Panc1 (cell line): ENCODE data around the gene CNPY3. TPM values are rescaled to one million over a fixed set of nuclear protein-coding genes. Genes with fewer than 3 reads are reported as not detected.

Experiments
- ATAC-seq: fragments of 200-7000 bp; cut with Tn5 transposase; 2 replicates; pipeline ENCODE4 v1.9.1; 2020; ENCODE audit warnings: mild to moderate bottlenecking, moderate library complexity
- BruUV-seq: library from RNA; stranded (reverse); fragments of 400-500 nt; replicated peaks from 2 replicates; lab custom pipeline; 2021; lab: Mats Ljungman, UMichigan
- CTCF ChIA-PET: fragments of 300-600 bp; sonication (Branson Sonifier 250); formaldehyde crosslinking; loops from one replicate; lab custom pipeline; 2022; ENCODE audit warnings: antibody characterized with exemption; lab: Charles Lee
- POLR2A ChIA-PET: fragments of 300-600 bp; sonication (Branson Sonifier 250); formaldehyde crosslinking; loops from one replicate; lab custom pipeline; 2022; ENCODE audit warnings: antibody characterized with exemption; lab: Charles Lee
- DNase-seq: peaks from one replicate; pipeline ENCODE4 v3.0.0-alpha.2; 2010; ENCODE audit warnings: low read depth, low spot score
- H3K27ac ChIP-seq: 2 replicates; pipeline ENCODE4 v1.5.1; 2011; ENCODE audit warnings: mild to moderate bottlenecking, low read length, inconsistent platforms
- H3K27me3 ChIP-seq: fragments of 200-500 bp; sonication (Bioruptor generic); 2 replicates; pipeline ENCODE4 v1.6.0; 2014; ENCODE audit warnings: low read length, inconsistent platforms; ENCODE audit not compliant: control insufficient read depth, insufficient read depth
- H3K36me3 ChIP-seq: fragments of 200-500 bp; sonication (Bioruptor generic); 2 replicates; pipeline ENCODE4 v1.5.1; 2014; ENCODE audit warnings: inconsistent platforms, mild to moderate bottlenecking, low read length, moderate library complexity; ENCODE audit not compliant: control insufficient read depth, insufficient read depth
- H3K4me1 ChIP-seq: 2 replicates; pipeline ENCODE4 v1.5.1; 2011; ENCODE audit warnings: inconsistent platforms, mild to moderate bottlenecking, low read length, moderate library complexity; ENCODE audit not compliant: control insufficient read depth, insufficient read depth
- H3K4me3 ChIP-seq, 2 experiments: 2 replicates each; pipeline ENCODE4 v1.5.1; 2011 to 2012; ENCODE audit warnings: low read depth in 2 of 2, low read length in 2 of 2, mild to moderate bottlenecking in 2 of 2, inconsistent platforms in 1 of 2, moderate library complexity in 1 of 2
- H3K9me3 ChIP-seq: fragments of 200-500 bp; sonication (Bioruptor generic); 2 replicates; pipeline ENCODE4 v1.5.1; 2014; ENCODE audit warnings: low read depth, mild to moderate bottlenecking, inconsistent platforms, low read length, moderate library complexity; ENCODE audit not compliant: control insufficient read depth, insufficient read depth
- POLR2AphosphoS5 ChIP-seq: IDR thresholded peaks from 2 replicates; pipeline ENCODE4 v1.6.1; 2012; ENCODE audit warnings: mild to moderate bottlenecking, low read depth, low read length, moderate library complexity
- SIN3A ChIP-seq: IDR thresholded peaks from 2 replicates; pipeline ENCODE4 v1.6.1; 2012; ENCODE audit warnings: low read depth, mild to moderate bottlenecking, low read length, moderate library complexity, borderline replicate concordance; ENCODE audit not compliant: insufficient read depth
- TCF7L2 ChIP-seq: IDR thresholded peaks from 2 replicates; pipeline ENCODE4 v1.6.1; 2011; ENCODE audit warnings: mild to moderate bottlenecking, low read depth, low read length, inconsistent platforms
- in situ Hi-C: cut with HindIII; loops from 2 replicates; pipeline ENCODE4 v1.10.0; 2016; ENCODE audit warnings: low sequenced_read_pairs, low pct_unique_long_range_greater_than_20kb
- intact Hi-C: fragments of 100-400 bp; cut with micrococcal nuclease; formaldehyde crosslinking; loops from one replicate; pipeline ENCODE4 v1.10.0; 2022; ENCODE audit not compliant: unreplicated experiment
- total RNA-seq: library from RNA; stranded (reverse); gene quantifications from one replicate; pipeline ENCODE4 v1.2.1, GENCODE V29; 2021; ENCODE audit not compliant: unreplicated experiment
- TF ChIP-seq, protein P1 (sequence below), 2 experiments: IDR thresholded peaks; 2 replicates each; pipeline ENCODE4 v1.6.1; 2011 to 2012; ENCODE audit warnings: low read depth in 2 of 2, control low read depth in 1 of 2, low read length in 1 of 2, mild to moderate bottlenecking in 1 of 2, moderate library complexity in 1 of 2; ENCODE audit not compliant: insufficient read depth in 1 of 2
- TF ChIP-seq, protein P2 (sequence below): fragments of 450-650 bp; IDR thresholded peaks from 2 replicates; pipeline ENCODE4 v1.5.1; 2017; ENCODE audit warnings: mild to moderate bottlenecking

The CNPY3 gene
- total RNA-seq, 1 experiment from 2014 or later: 72.8 TPM

DNA sequence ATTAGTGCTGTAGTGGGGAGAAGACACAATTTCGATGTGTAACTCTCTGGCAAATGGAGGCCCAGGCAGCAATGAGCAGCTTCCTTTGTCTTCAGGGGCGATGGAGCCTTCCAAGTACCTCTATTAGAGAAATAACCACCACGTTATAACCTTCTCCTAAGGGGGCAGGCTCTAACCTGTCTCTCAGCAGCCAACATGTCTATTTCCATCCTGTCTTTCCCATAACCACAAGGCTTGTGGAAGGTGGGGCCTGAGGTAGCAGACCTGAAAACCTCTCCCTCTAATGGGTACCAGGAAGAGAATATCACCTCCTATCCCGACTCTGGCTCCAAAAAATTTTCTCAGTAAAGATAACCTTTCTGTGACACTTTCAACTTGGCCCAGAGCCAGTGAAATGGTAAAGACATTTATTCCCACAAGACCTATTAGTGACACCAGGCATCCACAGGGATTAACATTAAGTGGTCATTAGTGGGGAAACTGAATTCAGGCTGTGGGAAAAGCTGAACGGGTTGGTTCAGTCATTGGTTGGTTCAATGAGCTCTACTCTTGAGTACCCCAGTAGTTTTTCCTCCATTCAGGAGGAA is 45.7 kb downstream of the CNPY3 start:
- CTCF ChIA-PET: no interaction called here
- no peak overlapping the region for H3K27ac ChIP-seq
- no peak for TF ChIP-seq POLR2AphosphoS5
- TF ChIP-seq TCF7L2: no peak
- TF ChIP-seq, protein P1, sequence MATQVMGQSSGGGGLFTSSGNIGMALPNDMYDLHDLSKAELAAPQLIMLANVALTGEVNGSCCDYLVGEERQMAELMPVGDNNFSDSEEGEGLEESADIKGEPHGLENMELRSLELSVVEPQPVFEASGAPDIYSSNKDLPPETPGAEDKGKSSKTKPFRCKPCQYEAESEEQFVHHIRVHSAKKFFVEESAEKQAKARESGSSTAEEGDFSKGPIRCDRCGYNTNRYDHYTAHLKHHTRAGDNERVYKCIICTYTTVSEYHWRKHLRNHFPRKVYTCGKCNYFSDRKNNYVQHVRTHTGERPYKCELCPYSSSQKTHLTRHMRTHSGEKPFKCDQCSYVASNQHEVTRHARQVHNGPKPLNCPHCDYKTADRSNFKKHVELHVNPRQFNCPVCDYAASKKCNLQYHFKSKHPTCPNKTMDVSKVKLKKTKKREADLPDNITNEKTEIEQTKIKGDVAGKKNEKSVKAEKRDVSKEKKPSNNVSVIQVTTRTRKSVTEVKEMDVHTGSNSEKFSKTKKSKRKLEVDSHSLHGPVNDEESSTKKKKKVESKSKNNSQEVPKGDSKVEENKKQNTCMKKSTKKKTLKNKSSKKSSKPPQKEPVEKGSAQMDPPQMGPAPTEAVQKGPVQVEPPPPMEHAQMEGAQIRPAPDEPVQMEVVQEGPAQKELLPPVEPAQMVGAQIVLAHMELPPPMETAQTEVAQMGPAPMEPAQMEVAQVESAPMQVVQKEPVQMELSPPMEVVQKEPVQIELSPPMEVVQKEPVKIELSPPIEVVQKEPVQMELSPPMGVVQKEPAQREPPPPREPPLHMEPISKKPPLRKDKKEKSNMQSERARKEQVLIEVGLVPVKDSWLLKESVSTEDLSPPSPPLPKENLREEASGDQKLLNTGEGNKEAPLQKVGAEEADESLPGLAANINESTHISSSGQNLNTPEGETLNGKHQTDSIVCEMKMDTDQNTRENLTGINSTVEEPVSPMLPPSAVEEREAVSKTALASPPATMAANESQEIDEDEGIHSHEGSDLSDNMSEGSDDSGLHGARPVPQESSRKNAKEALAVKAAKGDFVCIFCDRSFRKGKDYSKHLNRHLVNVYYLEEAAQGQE (IDR thresholded peaks at IDR 0.05; ENCODE audit: insufficient read depth in 1 of 2, low read depth in 2 of 2, low read length in 1 of 2): no peak
- no peak for TF ChIP-seq SIN3A
- TF ChIP-seq, protein P2, sequence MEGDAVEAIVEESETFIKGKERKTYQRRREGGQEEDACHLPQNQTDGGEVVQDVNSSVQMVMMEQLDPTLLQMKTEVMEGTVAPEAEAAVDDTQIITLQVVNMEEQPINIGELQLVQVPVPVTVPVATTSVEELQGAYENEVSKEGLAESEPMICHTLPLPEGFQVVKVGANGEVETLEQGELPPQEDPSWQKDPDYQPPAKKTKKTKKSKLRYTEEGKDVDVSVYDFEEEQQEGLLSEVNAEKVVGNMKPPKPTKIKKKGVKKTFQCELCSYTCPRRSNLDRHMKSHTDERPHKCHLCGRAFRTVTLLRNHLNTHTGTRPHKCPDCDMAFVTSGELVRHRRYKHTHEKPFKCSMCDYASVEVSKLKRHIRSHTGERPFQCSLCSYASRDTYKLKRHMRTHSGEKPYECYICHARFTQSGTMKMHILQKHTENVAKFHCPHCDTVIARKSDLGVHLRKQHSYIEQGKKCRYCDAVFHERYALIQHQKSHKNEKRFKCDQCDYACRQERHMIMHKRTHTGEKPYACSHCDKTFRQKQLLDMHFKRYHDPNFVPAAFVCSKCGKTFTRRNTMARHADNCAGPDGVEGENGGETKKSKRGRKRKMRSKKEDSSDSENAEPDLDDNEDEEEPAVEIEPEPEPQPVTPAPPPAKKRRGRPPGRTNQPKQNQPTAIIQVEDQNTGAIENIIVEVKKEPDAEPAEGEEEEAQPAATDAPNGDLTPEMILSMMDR: no peak
- H3K4me3 ChIP-seq: no peak overlapping the region
- peaks cover 19% of the 10 kb centered on the region for H3K4me1 ChIP-seq
- intact Hi-C loops: no loop called here
- H3K9me3 ChIP-seq: no peaks in the 10 kb centered on the region
- H3K36me3 ChIP-seq: no peaks in the 10 kb centered on the region
- in situ Hi-C loops: no loop called here
- ATAC-seq (no peak), DNase-seq (no peak)
- POLR2A ChIA-PET: interaction anchor here (0.6 to 0.9 kb wide), 3 partner anchors 10 to 61 kb away, joined by 3 to 5 read pairs (median 3); no protein-coding TSS in a partner anchor
- no TSS peak for BruUV-seq
- no peaks in the 10 kb centered on the region for H3K27me3 ChIP-seq

DNA sequence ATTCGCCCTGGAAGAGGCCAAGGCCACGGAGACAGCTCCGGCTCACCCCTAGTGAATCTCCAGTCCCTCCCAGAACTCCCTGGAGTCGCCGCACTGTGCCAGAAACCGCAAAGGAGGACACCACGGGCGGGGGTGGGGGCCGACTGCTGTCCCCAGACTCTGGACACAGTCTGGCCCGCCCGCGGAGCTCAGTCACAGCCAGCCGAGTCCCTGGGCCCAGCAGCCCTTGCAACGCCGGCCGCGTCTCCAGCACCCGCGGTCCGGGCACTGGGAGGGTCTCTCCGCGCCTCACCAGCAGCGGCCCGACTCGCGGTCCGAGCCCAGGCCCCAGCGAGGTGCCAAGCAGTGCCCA is 49.2 kb downstream of the CNPY3 start:
- ChIA-PET POLR2A (interaction anchor here (0.6 to 0.7 kb wide), 4 partner anchors 21 to 1217 kb away, joined by 3 to 8 read pairs (median 4); partner anchors contain the start of gene KLHDC3), CTCF (no interaction called here)
- ATAC-seq (peak; percentile 28), DNase-seq (no peak)
- peak overlapping the region; percentile 72 to 81 for H3K4me3 ChIP-seq
- no peak for TF ChIP-seq POLR2AphosphoS5
- no peak for TF ChIP-seq TCF7L2
- TF ChIP-seq, protein P1 (IDR thresholded peaks at IDR 0.05; ENCODE audit: insufficient read depth in 1 of 2, low read depth in 2 of 2, low read length in 1 of 2): no peak
- no peak for TF ChIP-seq SIN3A
- TF ChIP-seq, protein P2: no peak
- in situ Hi-C loops (no loop called here), intact Hi-C loops (no loop called here)
- no TSS peak for BruUV-seq
- H3K27ac ChIP-seq: peak overlapping the region; percentile 88
- H3K27me3 ChIP-seq: no peaks in the 10 kb centered on the region
- peaks cover 13% of the 10 kb centered on the region; the same call in 1 of the 2 replicates for H3K4me1 ChIP-seq
- no peaks in the 10 kb centered on the region for H3K36me3 ChIP-seq
- H3K9me3 ChIP-seq: no peaks in the 10 kb centered on the region
